Choroid plexus epithelial cell (primary cell): ENCODE data around the gene SRSF10.

Experiments used
- DNase-seq: peaks from one replicate; pipeline ENCODE4 v3.0.0-alpha.2; 2010; ENCODE audit warnings: low read depth
- H3K4me3 ChIP-seq: 2 replicates; pipeline ENCODE4 v1.5.1; 2011; ENCODE audit warnings: low read depth, mild to moderate bottlenecking, control low read depth, low read length, moderate library complexity
- CTCF ChIP-seq: conservative IDR thresholded peaks from 2 replicates; pipeline ENCODE4 v1.5.1; 2011; ENCODE audit warnings: low read depth, mild to moderate bottlenecking, control low read depth, inconsistent platforms, low read length, moderate library complexity

SRSF10 gene

DNA sequence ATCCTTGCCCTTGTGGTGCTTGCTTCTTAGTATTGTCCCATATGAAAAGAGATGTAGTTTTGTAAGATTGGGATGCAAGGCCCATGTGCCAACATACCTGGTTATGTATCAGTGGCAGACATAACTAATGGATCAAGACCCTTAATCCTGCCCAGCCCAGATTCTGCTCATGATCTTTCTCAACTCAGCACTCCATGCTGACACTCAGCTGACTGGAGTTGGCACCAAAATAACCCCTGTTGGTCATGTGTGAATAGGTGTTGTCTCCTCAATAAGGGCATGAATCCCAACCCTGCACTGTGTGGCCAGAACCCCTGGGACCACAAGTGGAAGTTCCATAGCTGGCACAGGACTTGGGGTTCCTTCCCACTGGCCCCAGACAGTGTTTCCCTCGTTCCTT is 53.0 kb downstream of the SRSF10 start:
- DNase-seq: no peak
- TF ChIP-seq CTCF: no peak
- no peak overlapping the region for H3K4me3 ChIP-seq

DNA sequence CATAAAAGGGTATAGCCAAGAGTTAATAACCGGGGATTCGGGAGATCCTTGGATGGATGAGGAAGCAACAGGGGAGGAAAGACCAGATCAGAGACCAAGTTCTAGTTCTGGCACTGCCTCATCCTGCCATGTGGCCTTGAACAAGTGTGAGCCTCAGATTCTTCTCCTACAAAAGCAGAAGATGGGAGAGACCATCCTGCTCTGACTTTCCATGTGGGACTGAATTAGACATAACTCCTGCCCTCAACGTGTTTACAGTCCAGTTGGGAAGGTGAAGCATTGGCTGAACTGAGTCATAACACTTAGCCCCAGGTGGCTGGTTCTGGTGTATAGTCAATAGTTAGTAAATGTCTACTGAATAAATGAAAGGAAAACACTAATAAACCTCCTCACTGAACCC is 54.8 kb downstream of the SRSF10 start:
- DNase-seq: no peak
- no peak for TF ChIP-seq CTCF

DNA sequence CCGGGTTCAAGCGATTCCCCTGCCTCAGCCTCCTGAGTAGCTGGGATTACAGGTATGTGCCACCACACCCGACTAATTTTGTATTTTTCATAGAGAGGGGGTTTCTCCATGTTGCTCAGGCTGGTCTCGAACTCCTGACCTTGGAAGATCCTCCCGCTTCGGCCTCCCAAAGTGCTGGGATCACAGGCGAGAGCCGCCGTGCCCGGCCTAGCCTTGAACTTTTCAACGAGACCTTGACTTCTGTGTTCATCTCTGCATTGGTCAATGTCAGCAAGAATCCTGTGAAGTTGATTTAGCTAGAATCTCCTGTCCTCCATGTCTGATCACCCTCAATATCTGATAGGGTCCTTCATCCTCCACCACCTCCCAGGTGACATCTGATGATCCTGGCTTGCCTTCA is 55.5 kb downstream of the SRSF10 start:
- H3K4me3 ChIP-seq: no peak overlapping the region

More for the DNA sequence above, 54.8 kb downstream of the SRSF10 start:
- no peak overlapping the region for H3K4me3 ChIP-seq

DNA sequence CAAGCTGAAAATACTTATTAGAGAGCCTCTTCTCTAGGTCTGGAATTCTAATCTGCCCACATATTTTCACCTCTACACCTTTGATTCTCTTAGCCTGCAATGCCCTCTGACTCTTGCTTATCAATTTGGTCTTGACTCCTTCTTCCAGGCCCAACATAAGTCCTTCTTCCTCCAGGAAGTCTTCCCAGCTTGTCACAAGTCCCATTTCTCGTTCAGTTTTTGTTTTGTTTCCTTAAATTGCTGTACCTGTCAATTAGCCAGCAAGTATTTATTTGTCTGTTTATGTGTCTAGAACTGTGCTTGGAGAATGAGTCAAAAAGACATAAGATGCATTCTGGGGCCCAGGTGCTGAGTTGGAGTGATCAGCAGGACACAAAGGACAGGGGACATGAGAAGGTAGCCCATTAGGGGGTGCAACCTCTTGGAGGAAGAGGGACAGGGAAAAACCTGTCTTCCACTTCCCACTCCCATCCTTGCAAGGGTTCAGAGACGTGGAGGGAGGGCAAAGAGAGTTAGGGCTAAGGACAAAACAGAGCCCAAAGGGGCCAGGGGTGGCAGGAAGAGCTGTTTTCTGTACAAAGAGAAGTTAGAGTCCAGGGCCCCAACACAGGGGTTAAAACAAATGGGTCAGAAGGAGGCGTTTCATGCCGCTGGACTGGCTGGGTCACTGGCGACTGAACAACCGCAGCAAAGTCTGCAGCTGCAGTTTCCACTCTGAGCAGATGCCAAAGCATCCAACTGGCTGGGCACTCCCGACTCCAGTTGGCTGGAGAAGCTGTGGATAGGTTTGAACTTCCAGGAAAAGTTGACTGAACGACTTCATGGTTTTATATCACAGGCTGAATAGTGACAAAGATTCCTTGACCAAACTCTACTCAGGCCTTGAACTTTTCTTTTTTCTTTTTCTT is 56.3 kb downstream of the SRSF10 start:
- H3K4me3 ChIP-seq: no peak overlapping the region
- no peak for TF ChIP-seq CTCF
- no peak for DNase-seq

More for the DNA sequence above, 55.5 kb downstream of the SRSF10 start:
- no peak for DNase-seq
- no peak for TF ChIP-seq CTCF

GRCh38 chr1:23922321-23922943 is 57.7 kb downstream of the SRSF10 start:
- H3K4me3 ChIP-seq: no peak overlapping the region
- DNase-seq: no peak
- no peak for TF ChIP-seq CTCF

- no peak overlapping the region for H3K4me3 ChIP-seq
- DNase-seq: peak; percentile 83
- peak; percentile 84 for TF ChIP-seq CTCF
These were observed 63.7 kb downstream of the SRSF10 start for GRCh38 chr1:23916209-23917131.
